Hepatocyte (in vitro differentiated cells): ENCODE measurements around the gene CNTN4. TPM values are rescaled to one million over a fixed set of nuclear protein-coding genes. Genes with fewer than 3 reads are reported as not detected.

ENCODE experiments used
- DNase-seq: peaks from one replicate; pipeline ENCODE4 v3.0.0-alpha.2; 2016; ENCODE audit warnings: low spot score
- H2AFZ ChIP-seq: fragments of 200-600 bp; sonication (generic); 2 replicates; pipeline ENCODE4 v1.6.0; 2016; ENCODE audit warnings: antibody characterized with exemption, mild to moderate bottlenecking
- H3K27ac ChIP-seq: fragments of 200-600 bp; sonication (generic); 2 replicates; pipeline ENCODE4 v1.5.1; 2016; ENCODE audit warnings: mild to moderate bottlenecking
- H3K27me3 ChIP-seq: fragments of 200-600 bp; sonication (generic); 2 replicates; pipeline ENCODE4 v1.6.1; 2016
- H3K36me3 ChIP-seq: fragments of 200-600 bp; sonication (generic); replicated peaks from 2 replicates; pipeline ENCODE4 v1.5.1; 2016; ENCODE audit warnings: low read depth; ENCODE audit not compliant: insufficient read depth
- H3K4me1 ChIP-seq: fragments of 200-600 bp; sonication (generic); 2 replicates; pipeline ENCODE4 v1.5.1; 2016; ENCODE audit warnings: mild to moderate bottlenecking, moderate library complexity; ENCODE audit not compliant: insufficient read depth
- H3K4me2 ChIP-seq: fragments of 200-600 bp; sonication (generic); 2 replicates; pipeline ENCODE4 v1.6.0; 2016
- H3K4me3 ChIP-seq: fragments of 200-600 bp; sonication (generic); 2 replicates; pipeline ENCODE4 v1.5.1; 2016; ENCODE audit warnings: mild to moderate bottlenecking
- H3K79me2 ChIP-seq: fragments of 200-600 bp; sonication (generic); 2 replicates; pipeline ENCODE4 v1.6.0; 2017; ENCODE audit warnings: mild to moderate bottlenecking
- H3K9me2 ChIP-seq: fragments of 200-600 bp; sonication (generic); replicated peaks from 2 replicates; pipeline ENCODE4 v1.6.0; 2017; ENCODE audit warnings: mild to moderate bottlenecking; ENCODE audit not compliant: insufficient read depth
- H3K9me3 ChIP-seq: fragments of 200-600 bp; sonication (generic); 2 replicates; pipeline ENCODE4 v1.5.1; 2016; ENCODE audit warnings: low read depth, mild to moderate bottlenecking
- H4K20me1 ChIP-seq: fragments of 200-600 bp; sonication (generic); 2 replicates; pipeline ENCODE4 v1.6.0; 2016; ENCODE audit warnings: mild to moderate bottlenecking; ENCODE audit not compliant: insufficient read depth, poor library complexity, severe bottlenecking
- CTCF ChIP-seq: fragments of 200-600 bp; sonication (generic); IDR thresholded peaks from 2 replicates; pipeline ENCODE4 v1.5.1; 2016; ENCODE audit warnings: antibody characterized with exemption, mild to moderate bottlenecking; ENCODE audit not compliant: poor library complexity
- EZH2 ChIP-seq: fragments of 200-600 bp; sonication (generic); IDR thresholded peaks from 2 replicates; pipeline ENCODE4 v1.6.1; 2016; ENCODE audit warnings: antibody characterized with exemption, mild to moderate bottlenecking, borderline replicate concordance
- EZH2phosphoT487 ChIP-seq: fragments of 200-600 bp; sonication (generic); IDR thresholded peaks from one replicate; pipeline ENCODE4 v1.6.1; 2018; ENCODE audit warnings: antibody characterized with exemption, mild to moderate bottlenecking, low read depth, moderate library complexity; ENCODE audit not compliant: unreplicated experiment, severe bottlenecking
- WGBS: methylation state at CpG from one replicate; pipeline ENCODE4 v1.1.6; 2016; ENCODE audit warnings: low lambda C conversion rate; ENCODE audit errors: missing lambda C conversion rate; 5-methylcytosine and 5-hydroxymethylcytosine counted together
- polyA plus RNA-seq: library from polyadenylated mRNA; unstranded; fragments of >200 nt; fragmentation: Nextera tagmentation; extraction: Ambion mirVana; gene quantifications from 2 replicates; pipeline ENCODE4 v1.2.1, GENCODE V29; 2016
- total RNA-seq: library from RNA; depleted of rRNA; stranded (reverse); fragments of >200 nt; gene quantifications from 2 replicates; pipeline ENCODE4 v1.2.3, GENCODE V29; 2014

The CNTN4 gene
- total and polyA plus RNA-seq, 2 experiments from 2014 or later, result 17.6 to 30.3 TPM

GRCh38 chr3:2957115-2957514, 858.4 kb downstream of the CNTN4 start:
- TF ChIP-seq CTCF (no peak), EZH2phosphoT487 (no peak), EZH2 (no peak)
- Histone ChIP-seq H2AFZ (no peak overlapping the region), H3K4me3 (no peak overlapping the region), H3K4me1 (peaks cover 14% of the 10 kb centered on the region), H3K9me3 (no peaks in the 10 kb centered on the region), H3K4me2 (no peak overlapping the region), H4K20me1 (no peaks in the 10 kb centered on the region), H3K9me2 (no peaks in the 10 kb centered on the region), H3K36me3 (no peaks in the 10 kb centered on the region), H3K79me2 (no peaks in the 10 kb centered on the region), H3K27ac (no peak overlapping the region), H3K27me3 (no peaks in the 10 kb centered on the region)
- 94% methylated on average over 3 of the region's 3 CpGs for WGBS
- no peak for DNase-seq

- peak overlapping the region; percentile 54 for H3K27ac ChIP-seq
- no peaks in the 10 kb centered on the region for H3K36me3 ChIP-seq
- no peak overlapping the region for H2AFZ ChIP-seq
- no peaks in the 10 kb centered on the region for H3K9me3 ChIP-seq
- H3K4me3 ChIP-seq, result no peak overlapping the region
- no peaks in the 10 kb centered on the region for H3K27me3 ChIP-seq
- no peak for TF ChIP-seq CTCF
- no peak for TF ChIP-seq EZH2
- TF ChIP-seq EZH2phosphoT487, result no peak
- peak; percentile 57 for DNase-seq
- no peaks in the 10 kb centered on the region for H3K9me2 ChIP-seq
- peak overlapping the region; percentile 40 for H3K4me2 ChIP-seq
- H3K4me1 ChIP-seq, result peaks cover 14% of the 10 kb centered on the region
- no peaks in the 10 kb centered on the region for H3K79me2 ChIP-seq
- WGBS, result 21% methylated on average over 1 of the region's 1 CpG
- H4K20me1 ChIP-seq, result no peaks in the 10 kb centered on the region
These were observed 859.9 kb downstream of the CNTN4 start for GRCh38 chr3:2958551-2958950.

- DNase-seq, result no peak
- no peak for TF ChIP-seq EZH2phosphoT487
- no peak for TF ChIP-seq EZH2
- no peak for TF ChIP-seq CTCF
- Histone ChIP-seq H3K36me3 (no peaks in the 10 kb centered on the region), H3K4me1 (peaks cover 14% of the 10 kb centered on the region), H3K9me2 (no peaks in the 10 kb centered on the region), H4K20me1 (no peaks in the 10 kb centered on the region), H3K79me2 (no peaks in the 10 kb centered on the region), H3K27ac (no peak overlapping the region), H2AFZ (no peak overlapping the region), H3K4me2 (no peak overlapping the region), H3K27me3 (no peaks in the 10 kb centered on the region), H3K9me3 (no peaks in the 10 kb centered on the region), H3K4me3 (no peak overlapping the region)
- 71% methylated on average over 1 of the region's 1 CpG for WGBS
These were observed 862.9 kb downstream of the CNTN4 start for GRCh38 chr3:2961576-2961975.

GRCh38 chr3:2967871-2968270, 869.2 kb downstream of the CNTN4 start:
- DNase-seq, result no peak
- no peaks in the 10 kb centered on the region for H3K9me2 ChIP-seq
- no peak for TF ChIP-seq CTCF
- no peak for TF ChIP-seq EZH2phosphoT487
- no peak for TF ChIP-seq EZH2
- H3K4me1 ChIP-seq, result peaks cover 9% of the 10 kb centered on the region
- H3K79me2 ChIP-seq, result no peaks in the 10 kb centered on the region
- peak overlapping the region; percentile 33 for H3K4me2 ChIP-seq
- no peaks in the 10 kb centered on the region for H3K27me3 ChIP-seq
- peak overlapping the region; percentile 43 for H3K27ac ChIP-seq
- WGBS, result 60% methylated on average over 2 of the region's 2 CpGs
- H3K36me3 ChIP-seq, result no peaks in the 10 kb centered on the region
- H4K20me1 ChIP-seq, result no peaks in the 10 kb centered on the region
- H3K9me3 ChIP-seq, result no peaks in the 10 kb centered on the region
- H2AFZ ChIP-seq, result no peak overlapping the region
- no peak overlapping the region for H3K4me3 ChIP-seq
